NOMO-1 treated with dmso at 0.1 percent for 144 hours (cell line): Measurements from ENCODE around the gene ZMIZ1.

Experiments
- DNase-seq: peaks from one replicate; lab custom pipeline; 2025; ENCODE audit not compliant: unreplicated experiment; lab: John Stamatoyannopoulos, UW

The ZMIZ1 gene

DNA sequence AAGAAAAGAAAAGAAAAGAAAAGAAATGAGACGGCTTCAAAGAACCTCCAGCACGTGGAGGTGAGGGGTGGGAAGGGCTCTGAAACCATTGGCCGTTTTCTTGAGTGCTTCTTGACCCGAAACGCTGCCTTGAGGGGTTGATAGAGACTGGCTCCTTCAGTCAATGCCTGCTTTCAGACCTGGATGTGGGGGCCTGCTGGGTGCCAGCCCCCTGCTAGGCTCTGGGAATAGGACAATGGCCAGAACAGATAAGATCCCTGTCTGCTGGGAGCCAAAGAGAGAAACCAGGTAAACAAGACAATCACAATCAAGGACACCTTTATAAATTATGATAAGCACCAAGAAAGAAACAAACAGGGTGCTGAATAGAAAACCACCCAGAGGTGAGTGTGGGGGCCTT is 27.7 kb downstream of the ZMIZ1 start:
- DNase-seq = no peak

DNA sequence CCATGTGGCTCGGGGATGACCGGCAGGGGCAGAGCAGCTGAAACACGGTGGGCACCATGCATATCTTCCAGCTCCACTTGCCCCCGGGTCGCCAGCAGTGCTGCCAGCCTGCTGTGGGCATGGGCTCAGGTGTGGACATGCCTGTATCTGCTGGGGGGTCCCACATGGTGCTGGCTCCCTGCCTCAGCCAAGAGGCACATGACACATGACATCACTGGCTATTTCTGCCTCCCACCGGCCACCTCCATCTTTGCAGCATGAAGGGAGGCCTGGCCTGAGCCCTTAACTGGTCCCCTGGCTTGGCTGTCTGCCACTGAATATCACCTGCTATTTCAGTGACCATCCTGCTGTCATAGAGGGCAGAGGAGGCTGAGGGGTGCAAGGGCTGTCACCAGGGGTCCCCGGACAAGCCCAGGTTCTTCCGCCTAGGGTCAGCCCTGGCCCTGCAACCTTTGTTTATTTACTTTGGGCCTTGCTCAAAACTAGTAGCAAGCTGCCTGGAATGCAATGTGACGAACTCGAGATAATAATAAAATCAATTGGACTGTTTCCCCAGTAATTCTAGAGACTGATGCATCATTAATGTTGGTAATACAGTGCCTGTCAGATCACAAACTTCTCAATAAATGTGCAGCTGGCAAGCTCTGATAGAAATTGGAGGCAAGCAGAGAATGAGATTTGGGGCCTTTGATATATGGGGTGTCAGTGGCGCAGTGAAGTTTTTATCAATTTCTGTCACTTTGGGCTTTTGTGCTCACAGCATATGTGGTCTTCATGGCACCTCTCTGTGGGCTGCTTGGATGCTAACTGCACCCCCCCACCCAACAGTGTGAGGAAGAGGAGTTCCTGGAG is 28.5 kb downstream of the ZMIZ1 start:
- DNase-seq = no peak

DNA sequence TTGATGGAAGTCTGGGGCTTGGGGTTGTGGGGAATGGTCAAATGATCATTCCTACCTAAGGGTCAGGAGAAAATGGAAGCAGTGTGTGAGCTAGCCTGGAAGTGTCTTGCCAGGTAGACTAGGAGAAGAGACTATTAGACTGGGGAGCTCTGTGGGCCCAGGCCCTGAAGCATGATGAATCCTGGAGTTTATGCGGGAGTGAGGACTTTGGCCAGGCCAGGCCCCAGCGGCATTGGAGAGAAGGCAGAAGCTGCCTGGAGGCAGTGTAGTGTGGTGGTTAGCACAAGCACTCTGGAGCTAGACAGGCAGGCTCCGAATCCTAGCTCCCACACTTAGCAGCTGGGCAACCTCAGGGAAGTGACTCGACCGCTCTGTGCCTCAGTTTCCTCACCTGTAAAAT is 29.3 kb downstream of the ZMIZ1 start:
- DNase-seq = no peak

DNA sequence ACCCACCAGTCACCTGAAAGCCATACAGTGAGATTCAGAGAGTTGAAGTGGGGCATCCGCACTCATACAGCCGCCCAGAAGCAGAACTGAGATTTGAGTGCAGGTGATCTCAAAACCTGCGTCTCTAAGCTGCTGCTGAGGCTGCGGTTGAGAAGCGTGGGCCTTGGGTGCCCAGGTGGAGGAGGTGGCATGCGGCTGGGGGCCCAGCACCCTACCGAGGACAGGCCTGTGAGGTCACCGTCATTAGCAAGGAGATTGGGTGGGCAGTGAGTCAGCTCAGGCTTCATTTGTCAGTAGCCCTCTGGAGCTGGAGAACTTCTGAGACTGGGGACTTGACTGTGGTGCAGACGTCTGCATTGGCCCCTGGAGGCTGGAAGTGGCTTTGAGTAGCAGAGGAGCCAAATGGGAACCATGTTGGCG is 29.8 kb downstream of the ZMIZ1 start:
- no peak for DNase-seq

DNA sequence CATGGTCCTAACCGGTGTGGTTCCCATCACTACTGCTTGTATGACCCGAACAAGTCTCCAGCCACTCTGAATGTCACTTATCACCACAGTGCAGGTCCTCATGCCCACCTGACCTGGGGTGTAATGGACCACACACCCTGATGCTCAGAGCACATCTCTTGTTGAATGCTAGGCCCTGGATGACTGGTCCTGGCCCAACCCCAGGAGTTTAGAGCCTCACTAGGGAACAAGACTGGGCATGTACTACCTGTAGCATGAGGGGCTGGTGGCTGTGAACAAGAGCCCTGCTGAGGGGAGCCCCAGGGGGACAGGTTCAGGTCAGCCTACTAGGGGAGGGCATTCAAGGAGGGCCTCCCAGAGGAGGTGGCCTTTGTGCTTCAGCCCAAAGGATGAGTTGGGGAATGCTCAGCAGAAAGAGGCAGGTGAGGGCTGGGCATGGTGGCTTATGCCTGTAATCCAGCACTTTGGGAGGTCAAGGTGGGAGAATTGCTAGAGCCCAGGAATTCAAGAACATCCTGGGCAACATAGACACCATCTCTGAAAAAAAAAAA is 31.2 kb downstream of the ZMIZ1 start:
- no peak for DNase-seq

DNA sequence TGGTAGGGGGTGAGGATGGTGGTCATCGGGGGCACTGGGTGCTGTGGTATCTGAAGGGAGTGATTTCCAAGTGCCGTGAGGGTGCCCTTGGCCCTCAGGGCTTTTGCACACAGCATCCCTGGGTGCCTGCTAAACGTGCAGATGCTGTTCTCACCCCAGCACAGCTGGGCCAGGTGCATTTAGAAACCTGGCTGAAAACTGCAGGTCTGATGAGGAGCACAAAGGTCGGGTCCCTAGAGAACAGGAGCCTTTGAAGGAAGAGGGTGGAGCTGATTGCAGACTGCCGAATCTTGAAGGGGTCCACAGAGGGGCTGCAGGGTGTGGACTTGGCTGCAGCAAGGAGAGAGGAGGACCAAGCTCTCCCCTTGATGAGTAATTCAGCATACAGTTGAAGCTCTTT is 32.0 kb downstream of the ZMIZ1 start:
- DNase-seq = no peak

DNA sequence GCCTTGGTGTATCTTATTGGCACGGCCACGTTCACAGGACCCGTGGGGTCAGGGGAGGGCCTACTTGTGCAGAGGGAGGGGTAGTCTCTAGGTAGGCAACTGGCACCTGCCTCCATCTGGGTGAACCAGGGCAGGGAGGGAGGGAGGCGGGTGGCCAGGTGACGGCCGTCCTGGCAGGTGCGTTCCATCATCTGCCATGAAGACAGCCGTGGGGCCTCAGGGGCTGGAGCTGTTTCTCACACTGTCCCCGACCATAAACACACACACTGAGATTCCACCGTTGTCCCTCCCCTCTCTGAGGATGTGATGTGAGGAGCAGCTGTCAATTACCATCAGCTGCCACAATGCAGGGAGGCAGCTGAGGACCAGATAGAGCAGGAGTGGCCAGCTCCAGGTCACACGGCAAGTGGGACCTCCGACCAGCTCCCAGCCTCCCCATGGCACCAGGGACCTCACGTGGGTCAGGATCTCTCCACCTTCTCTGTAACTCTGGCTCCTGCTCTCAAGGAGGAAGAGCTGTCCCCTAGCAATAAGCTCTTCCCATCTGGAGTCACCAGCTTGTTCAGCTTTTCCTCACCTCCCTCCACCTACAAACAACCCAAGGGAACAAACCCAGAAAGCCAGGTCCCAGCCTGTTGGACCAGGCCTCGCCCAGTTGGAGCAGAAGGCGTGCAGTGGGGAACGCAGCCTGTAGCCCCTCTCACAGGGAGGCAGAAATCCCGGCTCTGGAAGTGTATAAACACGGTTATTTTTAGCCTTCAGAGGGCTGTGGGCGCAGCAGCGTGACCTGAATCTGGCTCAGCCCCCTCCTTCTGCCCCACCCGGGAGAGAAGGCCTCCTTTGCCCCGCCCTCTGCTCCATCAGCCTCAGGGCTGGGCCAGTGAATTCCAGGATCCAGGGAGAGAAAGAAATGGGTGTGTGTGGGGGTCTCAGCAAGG is 33.1 kb downstream of the ZMIZ1 start:
- no peak for DNase-seq

DNA sequence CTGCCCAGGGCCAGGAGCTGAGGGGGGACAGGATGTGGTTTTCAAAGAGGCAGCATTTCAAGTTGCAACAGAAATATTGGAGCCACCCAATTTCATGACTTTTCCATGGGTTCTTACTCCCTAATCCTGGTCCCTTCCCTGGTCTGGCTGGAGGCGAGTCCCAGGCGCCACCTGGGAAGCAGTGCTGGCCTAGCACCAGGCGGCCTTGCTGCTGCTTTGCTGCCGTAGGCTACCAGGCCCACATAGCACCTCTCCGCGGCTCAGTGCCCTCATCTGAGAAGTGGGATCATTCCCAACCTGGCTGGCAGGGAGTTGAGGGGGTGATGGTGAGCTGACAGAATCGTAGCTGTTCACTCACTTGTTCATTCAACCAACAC is 33.7 kb downstream of the ZMIZ1 start:
- DNase-seq = no peak

DNA sequence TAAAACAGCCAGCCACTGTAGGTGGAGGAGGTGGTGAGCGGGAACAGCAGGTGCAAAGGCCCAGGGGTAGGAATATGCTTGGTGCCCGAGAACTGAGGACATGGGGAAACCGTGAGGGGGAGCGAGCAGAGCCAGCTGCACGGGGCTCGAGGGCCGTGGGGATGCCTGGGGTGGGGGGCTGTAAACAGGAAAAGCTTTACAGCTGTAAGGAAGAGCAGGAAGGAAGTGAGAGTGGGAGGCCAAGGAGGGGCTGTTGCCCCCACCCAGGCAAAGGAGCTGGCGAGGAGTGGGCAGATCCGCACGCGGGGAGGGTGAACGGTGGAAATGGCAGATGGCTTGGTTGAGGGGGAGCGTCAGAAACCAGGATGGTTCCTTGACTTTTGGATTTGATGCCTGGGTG is 34.4 kb downstream of the ZMIZ1 start:
- DNase-seq = no peak

DNA sequence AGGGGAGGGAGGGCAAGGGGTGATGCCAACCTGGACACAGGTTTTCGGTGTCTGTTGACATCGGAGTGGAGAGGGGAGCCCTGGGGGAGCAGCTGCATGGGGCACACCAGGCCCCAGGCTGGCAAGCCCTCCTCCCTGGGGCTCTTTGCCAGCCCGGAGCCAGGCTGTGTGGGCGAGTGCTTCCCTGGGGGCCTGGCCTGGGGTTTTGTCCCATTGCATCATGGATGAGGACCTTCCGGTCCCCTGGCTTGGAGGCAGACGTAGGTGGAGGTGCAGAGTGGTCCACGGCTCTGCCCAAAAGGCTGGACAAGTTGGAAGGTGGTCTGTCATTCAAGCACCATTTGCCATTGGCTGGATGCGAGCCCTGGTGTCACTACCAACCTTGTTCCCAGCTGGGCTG is 34.8 kb downstream of the ZMIZ1 start:
- DNase-seq = no peak

DNA sequence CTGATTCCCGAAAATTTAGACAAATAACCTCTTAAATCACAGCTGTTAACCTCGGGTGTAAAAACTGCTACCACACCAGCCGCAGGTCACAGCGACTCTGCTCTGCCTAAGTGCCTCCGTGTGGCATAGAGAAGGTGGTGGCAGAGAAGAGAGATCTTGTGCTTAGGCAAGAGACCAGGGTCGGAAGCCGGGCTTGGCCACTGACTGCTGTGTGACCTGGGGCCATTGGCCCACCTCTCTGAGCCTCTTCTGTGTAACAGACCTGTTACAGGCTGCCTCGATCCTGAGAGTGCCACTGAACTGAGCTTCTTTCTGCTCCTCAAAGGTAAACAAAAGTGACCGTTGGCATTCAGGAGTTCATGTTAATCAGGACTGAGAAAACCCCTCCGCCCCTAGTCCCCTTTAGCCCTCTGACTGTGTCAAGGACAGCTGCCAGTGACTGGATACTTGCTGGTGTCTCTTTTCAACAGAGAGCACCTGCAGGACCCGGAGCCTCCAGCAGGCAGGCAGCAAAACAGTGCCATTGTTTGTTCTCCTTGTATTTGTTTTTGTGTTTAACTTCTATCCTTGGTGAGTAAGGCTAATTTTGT is 36.5 kb downstream of the ZMIZ1 start:
- no peak for DNase-seq

DNA sequence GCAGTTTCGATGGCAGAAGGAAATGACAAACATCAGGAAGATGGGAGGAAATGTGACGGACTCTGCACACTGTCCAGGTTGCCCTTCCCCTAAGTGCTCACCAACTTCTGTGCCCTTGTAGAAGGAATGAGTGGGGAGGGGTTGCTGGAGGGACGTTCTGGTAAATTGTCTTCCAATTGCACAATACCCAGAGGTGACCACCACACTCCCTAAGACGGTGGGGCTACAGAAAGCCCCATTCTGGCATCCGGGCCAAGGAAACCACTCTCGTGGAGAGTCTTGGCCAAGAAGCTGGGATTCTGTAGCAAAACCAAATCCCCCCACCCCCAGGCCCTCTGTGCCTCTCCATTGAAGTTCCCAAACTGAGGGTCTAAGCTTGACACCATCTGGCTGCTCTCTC is 37.1 kb downstream of the ZMIZ1 start:
- DNase-seq = no peak

DNA sequence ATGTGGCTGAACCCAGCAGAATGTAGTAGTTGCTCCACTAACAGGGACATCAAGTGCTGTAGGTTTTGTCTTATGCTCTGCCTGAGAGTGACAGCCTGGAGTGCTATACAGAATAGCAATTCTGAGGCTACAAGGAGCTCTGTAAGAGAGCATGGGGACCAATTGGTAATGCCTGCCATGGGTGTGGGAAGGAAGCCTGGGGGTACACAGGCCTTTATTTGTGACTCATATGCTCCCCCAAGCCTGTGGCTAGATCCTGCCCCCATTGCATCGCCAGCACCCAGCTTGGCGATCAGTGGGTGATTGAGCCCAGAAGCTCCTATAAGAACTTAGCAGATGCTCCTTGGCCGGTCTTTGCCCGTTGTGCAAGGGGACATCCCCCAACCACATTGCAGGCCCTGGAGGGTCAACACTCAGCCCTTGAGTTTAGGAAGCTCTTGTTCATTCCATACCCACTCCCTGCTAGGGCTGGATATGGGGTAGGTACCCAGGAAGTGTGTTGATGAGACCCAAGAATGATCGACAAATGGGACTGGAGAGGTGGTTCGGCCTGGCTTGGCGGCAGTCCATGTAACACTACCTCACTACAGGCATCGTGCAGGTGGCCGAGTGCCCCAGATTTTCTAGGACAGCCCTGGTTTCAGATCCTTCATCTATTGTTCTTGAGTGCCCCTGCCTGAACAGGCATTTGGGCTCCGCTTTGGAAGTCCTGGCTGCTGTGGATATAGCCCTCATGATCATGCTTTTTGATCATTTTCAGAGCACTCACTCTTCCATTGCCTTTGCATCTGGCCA is 37.7 kb downstream of the ZMIZ1 start:
- no peak for DNase-seq

DNA sequence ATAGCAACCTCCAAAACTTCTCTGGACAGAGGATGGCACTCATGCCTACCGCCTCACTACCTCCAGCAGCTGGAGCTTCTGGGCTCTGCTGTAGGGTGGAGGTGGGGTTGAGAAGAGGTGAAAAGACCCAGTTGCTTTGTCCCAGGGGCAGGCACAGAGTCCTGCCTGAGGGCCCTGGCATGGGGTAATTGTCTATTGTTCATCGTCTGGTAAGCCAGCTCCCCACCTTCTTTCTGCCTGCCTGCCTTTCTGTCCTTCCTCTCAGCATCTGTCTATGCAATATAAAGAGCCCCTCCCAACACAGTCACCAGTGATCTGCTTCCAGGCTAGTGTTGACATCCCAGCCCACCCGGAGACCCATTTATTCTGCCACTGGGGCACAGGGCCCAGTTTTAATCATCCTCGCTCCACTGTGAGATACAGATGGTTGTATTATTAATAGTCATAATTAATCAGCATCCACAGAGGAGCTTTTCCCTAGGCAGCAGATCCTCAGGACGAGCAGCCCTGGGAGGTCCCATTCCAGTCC is 39.0 kb downstream of the ZMIZ1 start:
- no peak for DNase-seq

DNA sequence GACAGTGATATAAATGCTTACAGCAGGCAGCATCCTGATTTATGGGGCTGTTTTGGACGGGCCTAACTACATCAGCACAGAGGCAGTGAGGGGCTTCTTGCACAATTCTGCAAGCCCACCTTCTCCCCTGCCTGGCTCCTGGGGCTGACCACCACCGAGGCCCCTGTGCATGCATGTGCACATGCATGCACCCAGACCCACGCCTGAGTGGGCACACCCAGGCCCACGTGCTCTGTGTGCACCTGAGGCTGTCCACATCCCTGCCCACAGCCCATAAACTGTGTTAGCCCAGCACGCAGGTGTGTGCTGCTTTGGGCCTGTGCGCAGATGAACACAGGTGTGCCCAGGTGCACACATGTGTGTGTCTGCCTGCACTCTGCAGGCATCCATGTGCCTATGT is 40.0 kb downstream of the ZMIZ1 start:
- DNase-seq = no peak

DNA sequence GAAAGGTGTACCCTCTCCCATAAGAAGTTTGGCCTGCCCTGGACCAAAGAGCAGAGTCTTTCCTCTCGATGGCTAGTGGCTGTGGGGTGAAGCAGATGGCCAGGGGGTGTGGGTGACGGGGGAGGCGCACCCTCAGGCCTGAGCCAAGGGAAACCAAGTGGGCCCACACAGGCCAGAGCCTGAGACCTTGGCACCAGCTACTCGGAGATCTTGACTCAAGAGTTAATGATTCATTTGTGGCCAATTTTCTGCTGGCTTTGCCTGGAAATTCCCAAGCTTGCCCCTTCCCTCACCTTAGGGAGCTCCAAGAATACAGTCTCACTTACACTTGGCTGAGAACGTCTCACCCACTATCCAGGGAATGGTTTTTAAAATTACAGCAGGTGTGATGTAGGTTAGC is 42.7 kb downstream of the ZMIZ1 start:
- no peak for DNase-seq

DNA sequence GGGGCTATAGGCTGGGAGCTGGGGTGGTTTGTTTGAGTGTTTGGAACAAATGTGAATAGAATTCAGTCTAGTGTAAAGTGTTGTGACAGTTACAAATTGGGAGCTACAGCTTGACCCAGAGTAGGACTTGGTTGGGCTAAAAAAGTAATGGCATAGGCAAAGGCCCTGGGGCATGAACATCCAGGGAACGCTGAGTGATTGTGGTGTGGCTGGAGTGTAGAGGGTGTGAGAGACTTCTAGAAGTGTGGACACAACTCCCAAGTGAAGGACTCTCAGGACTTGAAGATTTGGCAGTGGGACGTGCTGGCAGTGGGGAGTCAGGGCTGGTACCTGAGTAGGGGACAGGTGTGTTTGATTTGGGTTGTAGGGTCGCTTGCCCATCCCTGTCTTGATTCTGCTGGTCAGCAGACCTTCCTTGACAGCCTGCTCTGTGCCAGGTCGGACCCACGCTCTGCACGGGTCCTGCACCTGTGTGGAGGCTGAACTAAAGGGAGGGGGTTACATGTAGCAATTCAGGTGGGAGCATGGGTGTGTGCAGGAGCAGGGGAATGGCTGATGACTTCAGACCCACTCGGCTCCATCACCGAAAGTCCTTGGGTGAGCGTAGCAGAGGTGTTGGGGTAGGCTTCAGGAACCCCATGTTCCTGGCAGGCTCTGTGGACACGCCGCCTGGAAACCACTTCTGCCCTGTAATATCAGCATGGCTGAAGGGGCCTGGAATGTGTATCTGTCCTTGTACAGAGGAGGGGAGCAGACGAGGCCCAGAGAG is 43.3 kb downstream of the ZMIZ1 start:
- DNase-seq = no peak

DNA sequence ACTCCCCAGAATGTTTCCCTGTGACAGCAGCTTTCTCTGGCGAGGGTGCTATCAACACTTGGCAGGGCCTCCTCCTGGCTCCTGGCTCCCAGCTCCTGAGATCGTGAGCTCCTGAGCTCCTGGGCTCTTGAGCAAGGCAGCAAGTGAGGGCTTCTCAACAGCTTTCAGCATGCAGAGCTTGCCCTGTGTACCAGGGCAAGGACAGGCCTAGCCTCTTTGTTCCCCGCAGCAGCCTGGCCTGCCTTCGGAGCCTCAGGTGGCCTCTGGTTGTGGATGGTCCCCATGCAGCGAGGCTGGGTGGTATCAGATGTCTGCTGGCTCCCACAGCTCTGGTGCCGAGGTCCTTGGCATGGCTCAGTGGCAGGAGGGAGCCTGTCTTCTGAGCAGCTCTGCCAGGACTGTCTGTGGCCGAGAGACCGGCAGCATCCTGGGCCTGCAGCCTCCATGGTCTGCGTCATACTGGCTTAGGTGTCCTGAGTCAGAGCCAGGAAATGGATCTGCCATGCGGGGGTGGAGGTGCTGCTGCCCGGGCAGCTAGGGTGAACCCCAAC is 44.2 kb downstream of the ZMIZ1 start:
- DNase-seq = no peak

DNA sequence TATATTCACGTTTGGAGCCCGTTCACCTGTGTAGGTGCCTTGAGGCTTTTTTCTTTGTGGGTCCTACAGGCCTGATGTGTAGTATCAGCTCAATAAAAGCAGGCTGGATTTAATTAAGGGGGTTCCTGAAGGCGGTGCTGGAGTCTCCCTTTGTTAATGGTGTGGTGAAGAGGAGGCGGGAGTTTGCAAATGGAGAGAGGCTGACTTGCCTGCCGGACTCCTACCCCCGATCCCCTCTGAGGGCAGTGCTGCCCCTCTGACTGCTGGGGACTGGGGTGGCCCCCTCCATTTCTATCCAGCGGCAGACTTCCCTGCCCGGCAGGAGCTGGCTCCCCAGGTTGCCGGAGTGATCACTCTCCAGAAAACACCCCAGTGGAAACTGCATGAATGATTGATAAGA is 45.1 kb downstream of the ZMIZ1 start:
- no peak for DNase-seq
